Lung (tissue), 12 donors: Measurements from ENCODE around the gene GPC6. TPM values are rescaled to one million over a fixed set of nuclear protein-coding genes. Genes with fewer than 3 reads are reported as not detected.

Experiments
- ATAC-seq: fragments of 200-7000 bp; cut with Tn5 transposase; one replicate; pipeline ENCODE4 v1.9.1; 2020; ENCODE audit warnings: moderate number of reproducible peaks; ENCODE audit not compliant: insufficient read depth, low FRiP score
- DNase-seq, 3 donors: peaks; one replicate each; pipeline ENCODE4 v3.0.0-alpha.2; 2013 to 2017
- H3K27ac ChIP-seq, 2 donors: one replicate each; pipeline ENCODE4 v1.5.1; 2013; ENCODE audit warnings: mild to moderate bottlenecking in 2 of 2, moderate library complexity in 2 of 2, control low read depth in 1 of 2, inconsistent platforms in 1 of 2, low read depth in 1 of 2, low read length in 1 of 2
- H3K27me3 ChIP-seq, 3 donors: one replicate each; pipeline ENCODE4 v1.5.1; 2013; ENCODE audit warnings: low read length in 2 of 3; ENCODE audit not compliant: control insufficient read depth in 3 of 3, insufficient read depth in 3 of 3
- H3K36me3 ChIP-seq, 4 donors: one replicate each; pipeline ENCODE4 v1.5.1; 2013; ENCODE audit warnings: low read length in 4 of 4, mild to moderate bottlenecking in 1 of 4, moderate library complexity in 1 of 4; ENCODE audit not compliant: control insufficient read depth in 4 of 4, insufficient read depth in 4 of 4
- H3K4me1 ChIP-seq, 5 donors: one replicate each; pipeline ENCODE4 v1.5.1; 2013; ENCODE audit warnings: low read length in 5 of 5, mild to moderate bottlenecking in 2 of 5, moderate library complexity in 1 of 5; ENCODE audit not compliant: control insufficient read depth in 5 of 5, insufficient read depth in 5 of 5
- H3K4me3 ChIP-seq: one replicate; pipeline ENCODE4 v1.5.1; 2013; ENCODE audit warnings: mild to moderate bottlenecking, control low read depth, moderate library complexity
- H3K9ac ChIP-seq, 2 donors: one replicate each; pipeline ENCODE4 v1.5.1; 2013; ENCODE audit warnings: low read length in 2 of 2, control low read depth in 1 of 2; ENCODE audit not compliant: insufficient read depth in 1 of 2
- H3K9me3 ChIP-seq, 4 donors: one replicate each; pipeline ENCODE4 v1.5.1; 2013; ENCODE audit warnings: low read length in 3 of 4, mild to moderate bottlenecking in 1 of 4, moderate library complexity in 1 of 4; ENCODE audit not compliant: control insufficient read depth in 4 of 4, insufficient read depth in 3 of 4
- WGBS, 2 donors: extraction: QIAGEN DNeasy Blood & Tissue Kit; methylation state at CpG; one replicate each; pipeline ENCODE4 v1.1.7; 2013; 5-methylcytosine and 5-hydroxymethylcytosine counted together
- polyA plus RNA-seq, 2 donors: library from polyadenylated mRNA; stranded (reverse); fragments of 200-250 nt; gene quantifications; one replicate each; pipeline ENCODE4 v1.2.1, GENCODE V29; 2013
- total RNA-seq, 2 donors: library from RNA; depleted of rRNA in 1 of 2; stranded (reverse); fragments of >200 nt in 1 of 2; gene quantifications; one replicate each; pipeline ENCODE4 v1.2.1, GENCODE V29; 2014 to 2021
- TF ChIP-seq, protein P1 (sequence below): IDR thresholded peaks from 2 replicates; pipeline ENCODE4 v1.5.1; 2012; ENCODE audit warnings: mild to moderate bottlenecking; ENCODE audit errors: control extremely low read depth, extremely low read depth
- donor health status: control.
- donor health status: control.
- donor health status: Bipolar disorder and iron deficiency.
- donor health status: healthy.
- donor health status: DM: yes; HTN: yes; CAD: no.

The GPC6 gene
- total and polyA plus RNA-seq, 4 donors: 0.45 to 31.4 (median 4.8) TPM

DNA sequence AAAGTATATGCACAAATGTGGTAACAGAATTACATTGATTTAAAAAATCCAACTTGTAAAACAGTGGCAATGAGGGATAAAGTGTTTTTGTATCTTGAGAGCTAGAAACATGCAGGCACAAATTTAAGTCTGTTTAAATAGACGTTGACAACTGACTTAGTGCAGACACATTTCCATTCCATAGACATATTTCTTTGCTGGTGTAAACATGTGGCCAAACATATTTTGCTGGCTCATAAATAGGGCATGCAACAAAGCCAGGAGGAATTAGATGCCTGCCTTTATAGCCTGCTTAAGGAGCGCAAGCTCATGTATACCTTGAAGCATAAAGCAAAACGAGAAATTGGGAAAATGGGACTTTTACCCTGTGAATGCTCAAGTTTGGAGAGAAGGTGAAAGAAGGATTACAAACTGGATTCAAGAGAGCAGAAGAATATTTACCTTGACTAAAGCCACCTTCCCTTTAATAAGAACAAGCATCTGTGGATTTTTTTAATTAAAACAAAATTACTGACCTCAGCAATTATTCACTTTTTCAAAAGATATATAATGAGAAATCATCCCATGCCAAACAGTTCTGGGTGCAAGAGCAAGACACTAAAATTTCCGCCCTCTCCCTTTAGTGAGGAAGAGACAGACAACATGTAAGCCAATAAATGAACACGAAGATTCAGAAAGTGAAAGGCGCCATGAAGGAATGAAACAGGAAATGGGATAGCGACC, 1181.9 kb downstream of the GPC6 start:
- WGBS, 2 donors: 85 to 89% methylated on average over 7 of the region's 7 CpGs
- Histone ChIP-seq H3K4me3 (no peak overlapping the region), H3K9ac (no peak overlapping the region), H3K36me3 (peaks cover 0 to 2% (median 0%) of the 10 kb centered on the region in 4 donors), H3K9me3 (peaks cover 0 to 2% (median 0%) of the 10 kb centered on the region in 4 donors), H3K4me1 (peaks cover 0 to 3% (median 0%) of the 10 kb centered on the region in 5 donors), H3K27ac (no peak overlapping the region), H3K27me3 (no peaks in the 10 kb centered on the region)
- ATAC-seq: no peak
- TF ChIP-seq, protein P1, sequence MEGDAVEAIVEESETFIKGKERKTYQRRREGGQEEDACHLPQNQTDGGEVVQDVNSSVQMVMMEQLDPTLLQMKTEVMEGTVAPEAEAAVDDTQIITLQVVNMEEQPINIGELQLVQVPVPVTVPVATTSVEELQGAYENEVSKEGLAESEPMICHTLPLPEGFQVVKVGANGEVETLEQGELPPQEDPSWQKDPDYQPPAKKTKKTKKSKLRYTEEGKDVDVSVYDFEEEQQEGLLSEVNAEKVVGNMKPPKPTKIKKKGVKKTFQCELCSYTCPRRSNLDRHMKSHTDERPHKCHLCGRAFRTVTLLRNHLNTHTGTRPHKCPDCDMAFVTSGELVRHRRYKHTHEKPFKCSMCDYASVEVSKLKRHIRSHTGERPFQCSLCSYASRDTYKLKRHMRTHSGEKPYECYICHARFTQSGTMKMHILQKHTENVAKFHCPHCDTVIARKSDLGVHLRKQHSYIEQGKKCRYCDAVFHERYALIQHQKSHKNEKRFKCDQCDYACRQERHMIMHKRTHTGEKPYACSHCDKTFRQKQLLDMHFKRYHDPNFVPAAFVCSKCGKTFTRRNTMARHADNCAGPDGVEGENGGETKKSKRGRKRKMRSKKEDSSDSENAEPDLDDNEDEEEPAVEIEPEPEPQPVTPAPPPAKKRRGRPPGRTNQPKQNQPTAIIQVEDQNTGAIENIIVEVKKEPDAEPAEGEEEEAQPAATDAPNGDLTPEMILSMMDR: no peak
- no peak for DNase-seq

- no peak overlapping the region for H3K27ac ChIP-seq
- H3K9me3 ChIP-seq: peaks cover 0 to 2% (median 0%) of the 10 kb centered on the region in 4 donors
- ATAC-seq (no peak), DNase-seq (no peak)
- 61 to 86% methylated on average over 3 of the region's 3 CpGs for WGBS, 2 donors
- H3K9ac ChIP-seq: no peak overlapping the region
- TF ChIP-seq, protein P1: no peak
- H3K4me1 ChIP-seq: peaks cover 0 to 18% (median 3%) of the 10 kb centered on the region in 5 donors
- H3K27me3 ChIP-seq: no peaks in the 10 kb centered on the region
- no peak overlapping the region for H3K4me3 ChIP-seq
- H3K36me3 ChIP-seq: no peaks in the 10 kb centered on the region
Measured at GRCh38 chr13:94411747-94412146, 1185.1 kb downstream of the GPC6 start.

GRCh38 chr13:94412870-94413597, 1186.4 kb downstream of the GPC6 start:
- TF ChIP-seq, protein P1: no peak
- no peak for ATAC-seq
- Histone ChIP-seq H3K27me3 (no peaks in the 10 kb centered on the region), H3K9ac (no peak overlapping the region), H3K27ac (no peak overlapping the region), H3K9me3 (peaks cover 0 to 2% (median 0%) of the 10 kb centered on the region in 4 donors), H3K4me1 (peaks cover 0 to 18% (median 3%) of the 10 kb centered on the region in 5 donors), H3K36me3 (no peaks in the 10 kb centered on the region), H3K4me3 (no peak overlapping the region)
- no peak for DNase-seq
- 54 to 66% methylated on average over 3 of the region's 3 CpGs for WGBS, 2 donors
